Breast epithelium (tissue), 3 donors: ENCODE measurements around the gene PSMD12.

ENCODE experiments used
- CTCF ChIP-seq, 3 donors: fragments of 450-650 bp; IDR thresholded peaks; one replicate each; pipeline ENCODE4 v1.5.1; 2016 to 2017; ENCODE audit warnings: antibody characterized with exemption in 3 of 3, mild to moderate bottlenecking in 3 of 3, moderate library complexity in 3 of 3
- POLR2A ChIP-seq: fragments of 450-650 bp; IDR thresholded peaks from one replicate; pipeline ENCODE4 v1.6.1; 2016; ENCODE audit warnings: antibody characterized with exemption, mild to moderate bottlenecking, moderate library complexity
- POLR2AphosphoS5 ChIP-seq, 3 donors: sonication (generic); formaldehyde crosslinking; IDR thresholded peaks; one replicate each; pipeline ENCODE4 v1.6.1; 2017; ENCODE audit warnings: antibody characterized with exemption in 3 of 3

GRCh38 chr17:67353929-67354574 is 12.3 kb downstream of the PSMD12 start:
- TF ChIP-seq CTCF (IDR thresholded peaks at IDR 0.05) (no peak), POLR2A (no peak), POLR2AphosphoS5 (IDR thresholded peaks at IDR 0.05) (no peak)
